ENCODE measurements around the gene ATOH7. TPM values are rescaled to one million over a fixed set of nuclear protein-coding genes. Genes with fewer than 3 reads are reported as not detected.
A peak's percentile ranks its signal among the peaks of the same experiment; 100 is the strongest.

Gene ATOH7
- polyA plus RNA-seq, 1 experiment, result 0.05 TPM

DNA sequence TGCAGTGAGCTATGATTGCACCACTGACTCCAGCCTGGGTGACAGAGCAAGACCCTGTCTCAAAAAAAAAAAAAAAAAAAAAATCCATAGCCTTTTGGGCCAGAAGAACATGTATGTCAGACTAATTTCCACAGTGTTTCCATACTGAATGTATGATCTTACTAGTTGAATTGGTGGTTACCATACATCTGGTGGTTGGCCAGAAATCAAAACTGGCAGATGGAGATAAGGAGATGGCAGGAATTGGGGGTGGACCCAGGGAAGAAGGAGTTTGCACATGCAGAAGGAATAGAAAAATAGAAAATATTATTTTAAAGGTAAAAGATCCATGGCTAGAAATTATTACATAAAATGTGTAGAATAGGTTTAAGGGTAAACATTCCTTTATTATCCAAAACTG lies 3.7 kb upstream of the ATOH7 start:
- DNase-seq (ENCODE audit: low read depth), result no peak
- TF ChIP-seq, protein P1, sequence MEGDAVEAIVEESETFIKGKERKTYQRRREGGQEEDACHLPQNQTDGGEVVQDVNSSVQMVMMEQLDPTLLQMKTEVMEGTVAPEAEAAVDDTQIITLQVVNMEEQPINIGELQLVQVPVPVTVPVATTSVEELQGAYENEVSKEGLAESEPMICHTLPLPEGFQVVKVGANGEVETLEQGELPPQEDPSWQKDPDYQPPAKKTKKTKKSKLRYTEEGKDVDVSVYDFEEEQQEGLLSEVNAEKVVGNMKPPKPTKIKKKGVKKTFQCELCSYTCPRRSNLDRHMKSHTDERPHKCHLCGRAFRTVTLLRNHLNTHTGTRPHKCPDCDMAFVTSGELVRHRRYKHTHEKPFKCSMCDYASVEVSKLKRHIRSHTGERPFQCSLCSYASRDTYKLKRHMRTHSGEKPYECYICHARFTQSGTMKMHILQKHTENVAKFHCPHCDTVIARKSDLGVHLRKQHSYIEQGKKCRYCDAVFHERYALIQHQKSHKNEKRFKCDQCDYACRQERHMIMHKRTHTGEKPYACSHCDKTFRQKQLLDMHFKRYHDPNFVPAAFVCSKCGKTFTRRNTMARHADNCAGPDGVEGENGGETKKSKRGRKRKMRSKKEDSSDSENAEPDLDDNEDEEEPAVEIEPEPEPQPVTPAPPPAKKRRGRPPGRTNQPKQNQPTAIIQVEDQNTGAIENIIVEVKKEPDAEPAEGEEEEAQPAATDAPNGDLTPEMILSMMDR (IDR thresholded peaks at IDR 0.05; ENCODE audit: insufficient read depth, low read depth, low read length), result no peak
- ChIA-PET CTCF (interaction anchor here (0.6 kb wide), 1 partner anchor 56 kb away, joined by 4 read pairs; no protein-coding TSS in a partner anchor), POLR2A (interaction anchor here (0.7 kb wide), 1 partner anchor 1589 kb away, joined by 5 read pairs; no protein-coding TSS in a partner anchor)
- H3K27me3 ChIP-seq (ENCODE audit: control insufficient read depth, insufficient read depth, low read length), result peaks cover 3% of the 10 kb centered on the region; the same call in 1 of the 2 replicates
- no peak overlapping the region for H3K4me3 ChIP-seq (ENCODE audit: low read depth, low read length)
- H3K36me3 ChIP-seq (ENCODE audit: control insufficient read depth, insufficient read depth, low read length), result no peaks in the 10 kb centered on the region

DNA sequence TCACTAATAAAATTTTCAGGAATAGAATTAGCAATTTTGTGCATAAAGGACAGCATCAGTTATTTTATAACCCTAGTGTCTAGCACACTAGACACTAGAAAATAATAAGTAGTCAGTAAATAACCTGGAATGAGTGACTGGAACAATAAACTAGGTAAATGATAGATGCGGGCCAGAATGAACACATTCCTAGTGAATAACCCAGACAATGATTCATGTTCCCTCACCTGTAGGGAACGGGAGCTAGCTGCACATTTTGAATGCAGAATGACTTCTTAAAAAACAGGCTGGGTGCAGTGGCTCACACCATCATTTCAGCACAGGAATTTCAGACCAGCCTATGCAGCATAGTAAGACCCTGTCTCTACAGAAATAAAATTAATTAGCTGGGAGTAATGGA lies 3.2 kb upstream of the ATOH7 start:
- Histone ChIP-seq H3K27me3 (ENCODE audit: control insufficient read depth, insufficient read depth, low read length) (peaks cover 3% of the 10 kb centered on the region; the same call in 1 of the 2 replicates), H3K36me3 (ENCODE audit: control insufficient read depth, insufficient read depth, low read length) (no peaks in the 10 kb centered on the region), H3K4me3 (ENCODE audit: low read depth, low read length) (no peak overlapping the region)
- TF ChIP-seq, protein P1 (IDR thresholded peaks at IDR 0.05; ENCODE audit: insufficient read depth, low read depth, low read length), result no peak
- DNase-seq (ENCODE audit: low read depth), result no peak
- ChIA-PET POLR2A (no interaction called here), CTCF (interaction anchor here (0.6 kb wide), 1 partner anchor 57 kb away, joined by 4 read pairs; no protein-coding TSS in a partner anchor)

DNA sequence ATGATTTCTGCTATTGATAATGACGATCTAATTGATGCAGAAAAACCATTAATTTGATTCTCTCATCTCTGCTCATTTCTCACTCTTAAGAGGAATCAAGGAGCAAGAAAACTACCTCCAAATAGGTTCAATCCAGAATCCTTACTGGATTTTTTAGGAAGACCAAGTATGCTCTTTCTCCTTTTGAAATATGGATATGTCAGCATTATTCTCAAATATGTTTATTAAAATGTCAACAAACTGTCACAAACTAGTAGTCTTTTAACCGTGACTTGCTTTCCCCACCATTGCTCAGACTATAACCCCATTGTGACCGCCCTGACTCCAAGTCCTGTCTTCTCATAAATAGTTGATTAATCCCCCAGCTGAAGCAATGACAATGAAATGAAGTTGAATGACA lies 1.1 kb upstream of the ATOH7 start:
- TF ChIP-seq, protein P1 (IDR thresholded peaks at IDR 0.05; ENCODE audit: insufficient read depth, low read depth, low read length), result no peak
- CTCF ChIA-PET, result interaction anchor here (1.2 kb wide), 1 partner anchor 21 kb away, joined by 3 read pairs; no protein-coding TSS in a partner anchor
- Histone ChIP-seq H3K36me3 (ENCODE audit: control insufficient read depth, insufficient read depth, low read length) (no peaks in the 10 kb centered on the region), H3K4me3 (ENCODE audit: low read depth, low read length) (no peak overlapping the region), H3K27me3 (ENCODE audit: control insufficient read depth, insufficient read depth, low read length) (no peaks in the 10 kb centered on the region; the same call in 1 of the 2 replicates)
- POLR2A ChIA-PET, result no interaction called here
- DNase-seq (ENCODE audit: low read depth), result no peak

DNA sequence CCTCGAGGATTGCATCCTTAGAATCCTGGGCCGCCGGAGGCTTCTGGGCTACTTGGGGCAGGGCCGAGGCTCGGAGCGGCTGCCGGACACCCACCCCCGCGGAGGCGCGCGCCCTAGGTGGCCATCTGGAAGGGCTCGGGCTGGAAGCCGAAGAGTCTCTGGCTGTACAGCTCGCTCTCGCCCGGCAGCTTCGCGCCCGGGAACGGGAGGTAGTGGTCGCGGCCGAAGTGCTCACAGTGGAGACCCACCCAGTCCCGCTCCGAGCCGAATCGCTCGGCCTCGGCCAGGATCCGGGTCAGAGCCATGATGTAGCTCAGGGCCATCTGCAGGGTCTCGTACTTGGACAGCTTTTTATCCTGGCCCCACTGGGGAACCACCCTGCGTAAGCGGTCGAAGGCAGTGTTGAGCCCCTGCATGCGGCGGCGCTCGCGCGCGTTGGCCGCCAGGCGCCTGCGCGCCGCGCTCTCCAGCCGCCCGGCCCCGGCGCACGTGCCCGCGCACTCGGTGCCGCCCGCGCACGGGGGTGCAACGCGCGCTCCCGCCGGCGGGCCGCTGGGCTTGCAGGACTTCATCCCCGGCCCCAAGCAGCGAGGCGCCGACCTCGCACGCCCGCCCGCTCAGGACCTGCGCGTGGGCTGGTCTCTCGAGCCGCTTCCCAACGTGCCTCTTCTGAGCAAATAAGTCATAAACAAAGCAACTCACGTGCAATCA lies 652 bp downstream of the ATOH7 start:
- ChIA-PET POLR2A (no interaction called here), CTCF (interaction anchor here (1.2 kb wide), 1 partner anchor 18 kb away, joined by 4 read pairs; no protein-coding TSS in a partner anchor)
- no peaks in the 10 kb centered on the region for H3K27me3 ChIP-seq (ENCODE audit: control insufficient read depth, insufficient read depth, low read length)

DNA sequence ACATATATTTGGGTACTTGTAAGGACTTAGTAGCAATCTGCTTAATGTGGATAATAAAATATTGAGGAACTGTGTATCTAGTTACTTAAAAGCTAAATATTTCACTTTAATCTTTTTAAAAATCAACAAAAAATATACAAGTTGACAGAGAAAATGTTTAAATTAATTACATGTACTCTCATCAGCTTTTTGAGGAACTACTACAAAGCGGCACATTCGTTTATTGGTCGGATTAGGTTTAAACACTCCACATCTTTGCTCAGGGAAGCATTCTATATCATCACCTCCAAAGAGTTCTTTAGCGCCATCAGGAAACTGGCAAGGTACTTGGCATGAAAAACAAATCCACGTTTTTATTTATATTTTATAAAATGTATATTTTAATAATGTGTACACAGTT lies 1.6 kb downstream of the ATOH7 start:
- TF ChIP-seq, protein P1 (IDR thresholded peaks at IDR 0.05; ENCODE audit: insufficient read depth, low read depth, low read length), result no peak
- ChIA-PET POLR2A (no interaction called here), CTCF (no interaction called here)
- H3K27me3 ChIP-seq (ENCODE audit: control insufficient read depth, insufficient read depth, low read length), result no peaks in the 10 kb centered on the region
- no peak for DNase-seq (ENCODE audit: low read depth)
- H3K36me3 ChIP-seq (ENCODE audit: control insufficient read depth, insufficient read depth, low read length), result no peaks in the 10 kb centered on the region
- no peak overlapping the region for H3K4me3 ChIP-seq (ENCODE audit: low read depth, low read length)

More for the DNA sequence above, 652 bp downstream of the ATOH7 start:
- H3K4me3 ChIP-seq (ENCODE audit: low read depth, low read length), result peak overlapping the region; percentile 58
- TF ChIP-seq, protein P1 (IDR thresholded peaks at IDR 0.05; ENCODE audit: insufficient read depth, low read depth, low read length), result peak; percentile 34
- DNase-seq (ENCODE audit: low read depth), result no peak
- H3K36me3 ChIP-seq (ENCODE audit: control insufficient read depth, insufficient read depth, low read length), result no peaks in the 10 kb centered on the region

All from BJ (cell line).